K562 (cell line): ENCODE measurements around the gene ADM2. TPM values are rescaled to one million over a fixed set of nuclear protein-coding genes. Genes with fewer than 3 reads are reported as not detected.

ENCODE experiments used
- ATF4 ChIP-seq: fragments of 450-650 bp; formaldehyde crosslinking; IDR thresholded peaks from 2 replicates; pipeline ENCODE4 v1.4.0; 2022; ENCODE audit warnings: mild to moderate bottlenecking, moderate library complexity
- CXXC5 ChIP-seq: fragments of 250-450 bp; sonication (Bioruptor Pico); IDR thresholded peaks from 2 replicates; pipeline ENCODE4 v1.8.0; 2022; ENCODE audit warnings: inconsistent platforms, mild to moderate bottlenecking, moderate library complexity
- EP400 ChIP-seq: fragments of 450-650 bp; IDR thresholded peaks from 2 replicates; pipeline ENCODE4 v1.6.1; 2017; ENCODE audit warnings: antibody characterized with exemption, mild to moderate bottlenecking, moderate library complexity
- ETS1 ChIP-seq: conservative IDR thresholded peaks from 2 replicates; pipeline ENCODE4 v1.6.1; 2011; ENCODE audit warnings: low read depth, mild to moderate bottlenecking, low read length; ENCODE audit not compliant: control insufficient read depth
- FOXJ2 ChIP-seq: fragments of 200-800 bp; sonication (Bioruptor generic); IDR thresholded peaks from 2 replicates; pipeline ENCODE4 v1.6.1; 2016; ENCODE audit warnings: missing genetic modification characterization, missing compliant biosample characterization
- FOXK1 ChIP-seq: sonication (generic); formaldehyde crosslinking; IDR thresholded peaks from 2 replicates; pipeline ENCODE4 v1.8.0; 2022; ENCODE audit warnings: missing genetic modification reagents, mild to moderate bottlenecking, borderline replicate concordance
- KAT7 ChIP-seq: sonication (generic); formaldehyde crosslinking; IDR thresholded peaks from 2 replicates; pipeline ENCODE4 v1.8.0; 2022; ENCODE audit warnings: missing genetic modification reagents, mild to moderate bottlenecking, borderline replicate concordance
- MAZ ChIP-seq, 2 experiments: fragments of 450-650 bp in 1 of 2; sonication (generic) in 1 of 2; formaldehyde crosslinking; IDR thresholded peaks in 1 of 2; conservative IDR thresholded peaks in 1 of 2; 2 replicates each; pipeline versions ENCODE4 v1.4.0 to v1.5.0; 2020; ENCODE audit warnings: mild to moderate bottlenecking in 1 of 2, missing genetic modification reagents in 1 of 2
- MLX ChIP-seq, 2 experiments: fragments of 450-650 bp in 1 of 2; sonication (generic) in 1 of 2; formaldehyde crosslinking; conservative IDR thresholded peaks; 2 replicates each; pipeline versions ENCODE4 v1.4.0 to v1.8.1; 2020 to 2022; ENCODE audit warnings: mild to moderate bottlenecking in 1 of 2, missing genetic modification reagents in 1 of 2
- MYC ChIP-seq, 2 experiments: fragments of 250-450 bp in 1 of 2; sonication (Bioruptor Pico) in 1 of 2; IDR thresholded peaks; 2 replicates each; pipeline versions ENCODE4 v1.5.1 to v1.6.1; 2012 to 2021; ENCODE audit warnings: low read depth in 2 of 2, borderline replicate concordance in 1 of 2, improper control_type of control experiment in 1 of 2, low read length in 1 of 2, mild to moderate bottlenecking in 1 of 2, moderate library complexity in 1 of 2
- NFRKB ChIP-seq: fragments of 450-650 bp; IDR thresholded peaks from 2 replicates; pipeline ENCODE4 v1.6.1; 2016; ENCODE audit warnings: low read depth
- POLR2G ChIP-seq: fragments of 200-400 bp; formaldehyde crosslinking; IDR thresholded peaks from 2 replicates; pipeline ENCODE4 v1.6.1; 2017; ENCODE audit warnings: low read depth, mild to moderate bottlenecking, antibody characterized with exemption, low read length, moderate library complexity
- PRPF4 ChIP-seq: fragments of 200-400 bp; formaldehyde crosslinking; IDR thresholded peaks from one replicate; pipeline ENCODE4 v1.6.1; 2017; ENCODE audit warnings: low read length, low read depth, mild to moderate bottlenecking; ENCODE audit not compliant: insufficient read depth, poor library complexity, severe bottlenecking
- TGIF2 ChIP-seq: sonication (generic); formaldehyde crosslinking; IDR thresholded peaks from 2 replicates; pipeline ENCODE4 v1.8.1; 2022; ENCODE audit warnings: mild to moderate bottlenecking, missing genetic modification reagents, moderate library complexity
- VEZF1 ChIP-seq: fragments of 200-800 bp; sonication (Bioruptor generic); IDR thresholded peaks from 2 replicates; pipeline ENCODE4 v1.6.1; 2017; ENCODE audit warnings: missing genetic modification characterization, missing compliant biosample characterization
- ZNF507 ChIP-seq: conservative IDR thresholded peaks from 2 replicates; pipeline ENCODE4 v1.6.1; 2017; ENCODE audit warnings: missing genetic modification characterization, missing compliant biosample characterization
- ZSCAN32 ChIP-seq: fragments of 450-650 bp; formaldehyde crosslinking; IDR thresholded peaks from 2 replicates; pipeline ENCODE4 v1.4.0; 2020; ENCODE audit warnings: mild to moderate bottlenecking, moderate library complexity
- polyA plus RNA-seq, 8 experiments: library from polyadenylated mRNA; depleted of rRNA in 4 of 8; stranded (reverse) in 5 of 8; unstranded in 3 of 8; fragments of >200 nt; fragmentation: Nextera tagmentation in 2 of 8; fragmentation: Illumina TruSeq in 1 of 8; extraction: Ambion mirVana in 2 of 8; extraction: Trizol in 1 of 8; gene quantifications; 2 replicates each; pipeline versions ENCODE4 v1.2.1 to v1.2.3, GENCODE V29; 2011 to 2014; ENCODE audit warnings: inconsistent platforms in 1 of 8, missing spikeins in 1 of 8
- total RNA-seq, 7 experiments: library from RNA; depleted of rRNA in 6 of 7; stranded (reverse); fragments of >200 nt in 6 of 7; fragmentation: Illumina TruSeq in 2 of 7; extraction: Trizol in 2 of 7; gene quantifications; 2 replicates each; pipeline versions ENCODE4 v1.2.1 to v1.2.3, GENCODE V29; 2011 to 2021; ENCODE audit warnings: low replicate concordance in 1 of 7

Gene ADM2
- total and polyA plus RNA-seq, 9 of the 15 experiments (the other 6 are each of a cell fraction or from before 2014, with no cell fraction given): 0.11 to 5.1 (median 0.38) TPM

GRCh38 chr22:50481440-50482106 lies at the start of gene ADM2 (continued):
- TF ChIP-seq POLR2G: peak; percentile 76
- TF ChIP-seq EP400: peak; percentile 64
- peak; percentile 41; the same call in 1 of the 2 replicates for TF ChIP-seq MYC (IDR thresholded peaks at IDR 0.05; ENCODE audit: low read depth, low read length)
- no peak for TF ChIP-seq MYC (CRISPR knock-in tag; IDR thresholded peaks at IDR 0.05; ENCODE audit: borderline replicate concordance, low read depth)
- TF ChIP-seq ZSCAN32 (CRISPR knock-in tag): 0 out of 2 replicates have a peak, but pooled peaks have one; percentile 55
- no peak for TF ChIP-seq TGIF2 (CRISPR knock-in tag)
- TF ChIP-seq ETS1: no peak
- TF ChIP-seq CXXC5 (CRISPR knock-in tag): 0 out of 2 replicates have a peak, but pooled peaks have one; percentile 22
- TF ChIP-seq MLX (CRISPR knock-in tag; conservative IDR thresholded peaks at IDR 0.05): no peak
- TF ChIP-seq MAZ (CRISPR knock-in tag; conservative IDR thresholded peaks at IDR 0.05 in 1 of 2, IDR thresholded peaks at IDR 0.05 in 1 of 2): peak; percentile 58 to 69; a peak in 3 of 4 replicates
- peak; percentile 69 for TF ChIP-seq VEZF1
- peak; percentile 86 for TF ChIP-seq ATF4 (CRISPR knock-in tag)
- no peak for TF ChIP-seq FOXJ2 (tag)
- peak; percentile 35 for TF ChIP-seq PRPF4
- no peak for TF ChIP-seq ZNF507 (tag)
- TF ChIP-seq KAT7 (CRISPR knock-in tag): no peak
- 0 out of 2 replicates have a peak, but pooled peaks have one; percentile 30 for TF ChIP-seq NFRKB
- TF ChIP-seq FOXK1: no peak
